ENCODE results near the gene NCAM1. TPM values are rescaled to one million over a fixed set of nuclear protein-coding genes. Genes with fewer than 3 reads are reported as not detected.

Gene NCAM1
- total and polyA plus RNA-seq, 12 donors = 38.7 to 181 (median 111) TPM

GRCh38 chr11:112933970-112934369, 27.2 kb upstream of the NCAM1 start:
- no peaks in the 10 kb centered on the region for H3K27me3 ChIP-seq
- TF ChIP-seq CTCF (IDR thresholded peaks at IDR 0.05) = no peak
- TF ChIP-seq POLR2A (IDR thresholded peaks at IDR 0.05) = no peak
- H3K4me1 ChIP-seq (replicated peaks in 1 of 2) = no peaks in the 10 kb centered on the region
- WGBS, 4 donors = 70 to 86% (median 82%) methylated on average over 3 of the region's 3 CpGs
- H3K9me3 ChIP-seq (replicated peaks in 1 of 3) = no peaks in the 10 kb centered on the region
- H3K36me3 ChIP-seq (replicated peaks in 1 of 2) = no peaks in the 10 kb centered on the region
- no peak for DNase-seq
- no peak overlapping the region for H3K27ac ChIP-seq
- no peak overlapping the region for H3K4me3 ChIP-seq
- intact Hi-C loops (cut with DNase I) = no loop called here

- H3K4me3 ChIP-seq = no peak overlapping the region
- intact Hi-C loops (cut with DNase I) = no loop called here
- H3K36me3 ChIP-seq (replicated peaks in 1 of 2) = no peaks in the 10 kb centered on the region
- H3K27me3 ChIP-seq = no peaks in the 10 kb centered on the region
- no peak for DNase-seq
- no peak overlapping the region for H3K27ac ChIP-seq
- no peaks in the 10 kb centered on the region for H3K4me1 ChIP-seq (replicated peaks in 1 of 2)
- TF ChIP-seq CTCF (IDR thresholded peaks at IDR 0.05) (no peak), POLR2A (IDR thresholded peaks at IDR 0.05) (no peak)
- H3K9me3 ChIP-seq (replicated peaks in 1 of 3) = no peaks in the 10 kb centered on the region
- WGBS, 4 donors = 80 to 91% (median 84%) methylated on average over 2 of the region's 2 CpGs
Measured at GRCh38 chr11:112941104-112941503, 20.1 kb upstream of the NCAM1 start.

- 51 to 68% (median 62%) methylated on average over 7 of the region's 7 CpGs for WGBS, 4 donors
- TF ChIP-seq CTCF (IDR thresholded peaks at IDR 0.05) (no peak), POLR2A (IDR thresholded peaks at IDR 0.05) (no peak)
- Histone ChIP-seq H3K9me3 (replicated peaks in 1 of 3) (no peaks in the 10 kb centered on the region), H3K36me3 (replicated peaks in 1 of 2) (no peaks in the 10 kb centered on the region), H3K27ac (peak overlapping the region in 1 of 5 donors; percentile 44), H3K4me3 (no peak overlapping the region), H3K4me1 (replicated peaks in 1 of 2) (no peaks in the 10 kb centered on the region), H3K27me3 (no peaks in the 10 kb centered on the region)
- intact Hi-C loops (cut with DNase I) = no loop called here
- no peak for DNase-seq
Measured at GRCh38 chr11:112942966-112943643, 18.1 kb upstream of the NCAM1 start.

GRCh38 chr11:112946866-112947265, 14.4 kb upstream of the NCAM1 start:
- WGBS, 4 donors = 80 to 86% (median 82%) methylated on average over 3 of the region's 3 CpGs
- intact Hi-C loops (cut with DNase I) = no loop called here
- Histone ChIP-seq H3K27me3 (no peaks in the 10 kb centered on the region), H3K4me1 (replicated peaks in 1 of 2) (no peaks in the 10 kb centered on the region), H3K9me3 (replicated peaks in 1 of 3) (no peaks in the 10 kb centered on the region), H3K27ac (no peak overlapping the region), H3K4me3 (no peak overlapping the region), H3K36me3 (replicated peaks in 1 of 2) (no peaks in the 10 kb centered on the region)
- DNase-seq = no peak
- TF ChIP-seq CTCF (IDR thresholded peaks at IDR 0.05) = no peak
- TF ChIP-seq POLR2A (IDR thresholded peaks at IDR 0.05) = no peak
